SJSA1 (cell line): ENCODE data around the gene ARNT2. TPM values are rescaled to one million over a fixed set of nuclear protein-coding genes. Genes with fewer than 3 reads are reported as not detected.

Source experiments
- DNase-seq, 2 experiments: peaks; one replicate each; pipeline ENCODE4 v3.0.0-alpha.2; 2015 to 2020; ENCODE audit warnings: low spot score in 2 of 2, low read depth in 1 of 2
- H3K27ac ChIP-seq: fragments of 250-450 bp; sonication (Bioruptor Pico); 2 replicates; pipeline ENCODE4 v1.5.1; 2020; ENCODE audit warnings: mild to moderate bottlenecking, moderate library complexity
- H3K27me3 ChIP-seq: fragments of 250-450 bp; sonication (Bioruptor Pico); replicated peaks from 2 replicates; pipeline ENCODE4 v1.5.1; 2020; ENCODE audit warnings: mild to moderate bottlenecking, moderate library complexity
- H3K36me3 ChIP-seq: fragments of 250-450 bp; sonication (Bioruptor Pico); 2 replicates; pipeline ENCODE4 v1.5.1; 2020; ENCODE audit warnings: mild to moderate bottlenecking
- H3K4me1 ChIP-seq: fragments of 250-450 bp; sonication (Bioruptor Pico); replicated peaks from 2 replicates; pipeline ENCODE4 v1.6.1; 2021; ENCODE audit warnings: mild to moderate bottlenecking
- H3K4me3 ChIP-seq: fragments of 250-450 bp; sonication (Bioruptor Pico); 2 replicates; pipeline ENCODE4 v1.5.1; 2020; ENCODE audit warnings: mild to moderate bottlenecking
- H3K9me3 ChIP-seq: fragments of 250-450 bp; sonication (Bioruptor Pico); replicated peaks from 2 replicates; pipeline ENCODE4 v1.5.1; 2020; ENCODE audit warnings: mild to moderate bottlenecking
- total RNA-seq: library from RNA; depleted of rRNA; stranded (reverse); fragments of >200 nt; shearing (Covaris generic); gene quantifications from 2 replicates; pipeline ENCODE4 v1.2.3, GENCODE V29; 2014

Gene ARNT2
- total RNA-seq, 1 experiment from 2014 or later = 7.1 TPM

DNA sequence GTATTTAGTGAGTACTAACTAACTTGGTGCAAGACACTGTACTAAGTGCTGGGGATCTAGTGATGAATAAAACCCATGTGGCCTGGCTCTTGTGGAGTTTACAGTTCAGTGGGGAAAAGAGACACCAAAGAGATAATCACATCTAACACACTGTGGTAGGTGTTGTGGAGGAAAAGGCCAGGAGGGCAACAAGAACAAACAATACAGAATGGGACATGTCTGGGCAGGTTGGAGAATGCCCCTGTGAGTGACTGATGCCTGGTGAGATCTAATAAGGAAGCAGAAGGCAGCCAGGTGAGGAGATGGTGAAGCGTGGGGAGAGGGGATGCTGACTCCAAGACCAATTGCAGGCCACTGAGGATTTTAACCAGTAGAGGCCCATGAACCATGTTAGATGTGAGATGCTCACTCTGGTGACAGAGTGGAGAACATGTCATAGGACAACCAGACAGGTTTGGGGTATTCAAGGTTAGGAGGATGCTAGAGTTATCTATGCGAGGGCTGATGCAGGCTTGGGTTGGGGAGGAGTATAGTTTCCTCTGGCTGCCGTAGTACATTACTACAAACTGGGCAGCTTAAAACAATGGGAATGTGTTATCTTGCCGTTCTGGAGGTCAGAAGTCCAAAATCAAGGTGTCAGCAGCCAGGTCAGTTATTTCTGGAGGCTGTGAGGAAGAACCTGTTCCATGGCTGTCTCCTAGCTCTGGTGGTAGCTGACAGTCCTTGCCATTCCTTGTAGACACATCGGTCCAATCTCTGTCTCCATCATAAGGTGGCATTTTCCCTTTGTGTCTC, 81.4 kb downstream of the ARNT2 start:
- no peak overlapping the region for H3K27ac ChIP-seq
- H3K9me3 ChIP-seq = no peaks in the 10 kb centered on the region; the same call in 1 of the 2 replicates
- no peaks in the 10 kb centered on the region for H3K27me3 ChIP-seq
- no peak overlapping the region for H3K4me3 ChIP-seq
- no peaks in the 10 kb centered on the region for H3K36me3 ChIP-seq
- no peak for DNase-seq
- peaks cover 75% of the 10 kb centered on the region for H3K4me1 ChIP-seq

DNA sequence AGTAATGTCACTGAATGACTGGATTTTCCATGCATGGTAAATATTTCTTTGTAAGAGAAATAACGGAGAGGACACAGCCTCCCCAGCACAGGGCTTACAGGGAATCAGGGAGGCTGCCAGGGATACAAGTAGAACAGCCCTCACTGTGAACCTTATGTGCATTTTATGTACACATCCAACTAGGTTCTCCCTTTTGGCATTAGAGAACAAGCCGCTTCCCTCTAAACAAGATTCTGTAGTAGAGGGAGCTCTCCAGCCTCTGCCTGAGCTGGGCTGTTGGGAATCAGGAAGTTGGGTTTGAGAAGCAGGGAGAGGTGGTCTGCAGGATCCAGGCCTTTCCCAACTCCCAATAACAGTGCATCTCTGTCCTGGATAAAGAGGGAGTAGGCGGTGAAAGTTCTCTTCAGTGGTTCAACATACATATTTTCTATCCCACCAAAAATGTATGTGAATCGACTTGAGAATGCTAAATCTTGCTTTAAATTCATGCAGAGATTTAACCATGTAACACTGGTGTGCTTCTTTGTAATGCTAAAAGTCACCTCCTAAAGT, 83.7 kb downstream of the ARNT2 start:
- H3K36me3 ChIP-seq = no peaks in the 10 kb centered on the region
- H3K4me1 ChIP-seq = peaks cover 65% of the 10 kb centered on the region
- H3K4me3 ChIP-seq = no peak overlapping the region
- DNase-seq = no peak
- H3K27ac ChIP-seq = no peak overlapping the region
- no peaks in the 10 kb centered on the region; the same call in 1 of the 2 replicates for H3K9me3 ChIP-seq
- H3K27me3 ChIP-seq = no peaks in the 10 kb centered on the region

- peak in 1 of 2 experiments; percentile 78 for DNase-seq
- Histone ChIP-seq H3K9me3 (no peaks in the 10 kb centered on the region), H3K36me3 (no peaks in the 10 kb centered on the region), H3K4me3 (no peak overlapping the region), H3K4me1 (peaks cover 65% of the 10 kb centered on the region), H3K27me3 (no peaks in the 10 kb centered on the region), H3K27ac (peak overlapping the region; percentile 58)
Observed at GRCh38 chr15:80489030-80489594, 84.9 kb downstream of the ARNT2 start.

- H3K9me3 ChIP-seq = no peaks in the 10 kb centered on the region
- H3K27me3 ChIP-seq = no peaks in the 10 kb centered on the region
- DNase-seq = no peak
- H3K4me1 ChIP-seq = peaks cover 65% of the 10 kb centered on the region
- no peak overlapping the region for H3K4me3 ChIP-seq
- 0 out of 2 replicates have a peak overlapping the region, but pooled peaks have one; percentile 3 for H3K27ac ChIP-seq
- H3K36me3 ChIP-seq = no peaks in the 10 kb centered on the region
Observed at GRCh38 chr15:80490431-80490990, 86.3 kb downstream of the ARNT2 start.

- Histone ChIP-seq H3K27ac (no peak overlapping the region), H3K4me3 (no peak overlapping the region), H3K4me1 (peaks cover 73% of the 10 kb centered on the region)
Observed at GRCh38 chr15:80491163-80491847, 87.1 kb downstream of the ARNT2 start.

DNA sequence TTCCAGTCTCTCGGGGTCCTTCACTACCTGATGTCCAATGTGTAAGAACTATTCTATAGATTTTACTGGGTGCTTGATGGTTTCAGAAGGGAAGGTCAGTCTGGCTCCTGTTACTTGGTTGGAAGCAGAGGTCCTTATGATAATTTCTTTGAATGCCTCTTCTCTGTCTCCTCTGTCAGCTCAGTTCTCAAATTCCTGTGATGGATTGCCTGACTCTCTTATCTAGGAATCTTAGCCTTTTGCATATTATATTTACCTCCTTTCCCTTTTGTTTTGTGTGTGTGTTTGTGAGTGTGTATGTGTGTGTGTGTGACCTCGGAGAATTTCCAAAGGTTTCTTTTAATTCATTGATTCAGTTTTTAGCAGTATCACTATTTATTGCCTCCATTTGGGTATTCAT, 88.2 kb downstream of the ARNT2 start:
- DNase-seq = no peak
- no peaks in the 10 kb centered on the region for H3K36me3 ChIP-seq
- 0 out of 2 replicates have a peak, but pooled peaks cover 2% of the 10 kb centered on the region for H3K9me3 ChIP-seq
- peaks cover 74% of the 10 kb centered on the region for H3K4me1 ChIP-seq
- peak overlapping the region; percentile 98; the same call in 1 of the 2 replicates for H3K27ac ChIP-seq
- H3K4me3 ChIP-seq = no peak overlapping the region
- no peaks in the 10 kb centered on the region for H3K27me3 ChIP-seq

More at GRCh38 chr15:80491163-80491847, 87.1 kb downstream of the ARNT2 start:
- Histone ChIP-seq H3K27me3 (no peaks in the 10 kb centered on the region), H3K9me3 (no peaks in the 10 kb centered on the region), H3K36me3 (no peaks in the 10 kb centered on the region)
- DNase-seq = no peak

- H3K36me3 ChIP-seq = no peaks in the 10 kb centered on the region
- H3K27ac ChIP-seq = peak overlapping the region; percentile 98; the same call in 1 of the 2 replicates
- no peaks in the 10 kb centered on the region for H3K27me3 ChIP-seq
- 0 out of 2 replicates have a peak, but pooled peaks cover 2% of the 10 kb centered on the region for H3K9me3 ChIP-seq
- H3K4me1 ChIP-seq = peaks cover 74% of the 10 kb centered on the region
- H3K4me3 ChIP-seq = no peak overlapping the region
- no peak for DNase-seq
Observed at GRCh38 chr15:80492874-80493273, 88.7 kb downstream of the ARNT2 start.

DNA sequence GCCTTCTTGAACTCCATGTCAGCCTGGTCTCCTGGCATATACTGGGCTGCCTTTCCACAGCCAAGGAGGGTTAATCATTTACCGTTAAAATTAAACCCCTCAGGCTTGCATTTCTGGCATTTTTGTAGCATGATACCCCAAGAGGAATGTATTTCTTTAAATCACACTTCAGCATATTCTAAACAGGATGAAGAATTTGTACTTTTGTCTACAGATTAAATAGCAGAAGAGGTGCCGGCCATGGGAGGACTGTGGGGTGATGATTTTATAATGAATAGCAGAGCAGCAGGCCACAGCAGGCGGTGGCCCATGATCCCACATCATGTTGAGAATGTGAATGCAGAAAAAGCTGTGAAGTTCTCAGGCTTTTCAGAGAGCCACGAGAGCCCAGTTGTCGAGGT, 90.2 kb downstream of the ARNT2 start:
- DNase-seq = peak; percentile 79 to 95
- Histone ChIP-seq H3K27ac (peak overlapping the region; percentile 98), H3K4me3 (no peak overlapping the region), H3K27me3 (no peaks in the 10 kb centered on the region), H3K4me1 (peaks cover 61% of the 10 kb centered on the region), H3K9me3 (0 out of 2 replicates have a peak, but pooled peaks cover 2% of the 10 kb centered on the region), H3K36me3 (no peaks in the 10 kb centered on the region)

DNA sequence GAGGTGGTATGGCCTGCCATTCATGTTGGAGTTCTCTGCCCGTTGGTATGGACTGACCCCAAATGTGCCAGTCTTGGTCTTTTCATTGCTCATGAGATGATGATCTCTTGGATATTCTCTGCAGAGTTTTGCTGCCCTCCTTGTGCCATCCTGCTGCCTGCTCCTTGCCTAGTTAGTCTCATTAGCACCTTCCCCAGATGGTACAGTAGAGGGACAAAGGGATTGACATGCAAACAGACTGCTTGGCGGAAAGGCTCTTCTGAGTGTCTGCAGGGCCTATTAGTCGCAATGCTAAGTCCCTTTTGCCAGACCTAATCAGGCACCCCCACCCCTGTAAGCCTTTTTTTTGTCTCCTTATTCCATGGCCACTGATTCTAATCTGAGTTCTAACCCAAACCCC, 90.6 kb downstream of the ARNT2 start:
- Histone ChIP-seq H3K4me1 (peaks cover 57% of the 10 kb centered on the region), H3K27me3 (no peaks in the 10 kb centered on the region), H3K4me3 (no peak overlapping the region), H3K36me3 (no peaks in the 10 kb centered on the region), H3K27ac (peak overlapping the region; percentile 98), H3K9me3 (0 out of 2 replicates have a peak, but pooled peaks cover 2% of the 10 kb centered on the region)
- no peak for DNase-seq

DNA sequence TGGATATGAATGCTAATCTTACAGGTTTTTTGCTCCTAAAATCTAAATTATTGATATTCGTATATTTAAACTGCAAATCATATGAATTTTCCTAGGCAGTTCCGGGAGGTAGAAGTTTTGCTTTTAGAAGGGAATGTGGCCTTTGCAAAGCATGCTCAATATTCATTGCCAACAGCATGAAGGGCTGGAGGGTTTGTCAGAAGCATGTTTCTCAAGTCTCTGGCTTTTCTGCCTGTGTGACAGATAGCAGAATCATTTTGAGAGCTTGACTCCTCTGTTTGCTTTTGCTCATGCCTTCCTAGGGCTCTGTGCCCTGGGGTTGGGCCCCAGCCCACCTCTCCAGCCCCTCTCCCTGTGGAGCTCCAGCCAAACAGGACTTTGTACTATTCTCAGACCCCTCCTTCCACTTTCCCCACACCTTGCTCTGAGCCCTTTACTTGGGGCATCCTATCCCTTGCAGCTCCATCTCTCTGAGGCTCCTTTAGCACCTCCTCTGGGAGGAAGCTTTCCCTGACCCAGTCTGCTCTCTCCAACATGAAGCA, 91.3 kb downstream of the ARNT2 start:
- DNase-seq = no peak
- peaks cover 51% of the 10 kb centered on the region for H3K4me1 ChIP-seq

DNA sequence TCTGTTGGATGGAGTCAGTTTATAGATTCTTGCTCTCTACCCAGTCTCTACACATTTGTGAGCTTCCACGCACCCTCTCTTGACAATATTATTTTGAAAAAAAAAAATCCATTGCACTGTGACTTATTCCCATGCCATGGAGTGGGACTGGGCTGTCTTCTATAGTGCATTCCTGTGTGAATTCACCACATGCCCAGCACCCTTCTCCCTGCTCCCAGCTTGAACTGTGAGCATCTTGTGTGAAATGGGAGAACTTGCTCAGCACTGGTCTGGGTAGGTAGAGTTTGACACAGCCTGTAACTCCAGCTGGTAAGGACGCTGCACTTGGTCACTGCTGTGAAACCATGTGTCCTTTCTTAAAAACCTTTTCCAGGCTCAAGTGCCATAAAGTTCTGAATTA, 91.9 kb downstream of the ARNT2 start:
- Histone ChIP-seq H3K4me1 (peaks cover 51% of the 10 kb centered on the region), H3K9me3 (0 out of 2 replicates have a peak, but pooled peaks cover 2% of the 10 kb centered on the region), H3K27ac (no peak overlapping the region), H3K27me3 (no peaks in the 10 kb centered on the region), H3K4me3 (no peak overlapping the region), H3K36me3 (no peaks in the 10 kb centered on the region)
- DNase-seq = no peak

More for the DNA sequence above, 91.3 kb downstream of the ARNT2 start:
- Histone ChIP-seq H3K27ac (peak overlapping the region; percentile 98), H3K27me3 (no peaks in the 10 kb centered on the region), H3K9me3 (0 out of 2 replicates have a peak, but pooled peaks cover 2% of the 10 kb centered on the region), H3K4me3 (no peak overlapping the region), H3K36me3 (no peaks in the 10 kb centered on the region)

- Histone ChIP-seq H3K4me3 (no peak overlapping the region), H3K27me3 (no peaks in the 10 kb centered on the region), H3K9me3 (0 out of 2 replicates have a peak, but pooled peaks cover 2% of the 10 kb centered on the region), H3K4me1 (peaks cover 48% of the 10 kb centered on the region), H3K36me3 (no peaks in the 10 kb centered on the region), H3K27ac (no peak overlapping the region)
- no peak for DNase-seq
Observed at GRCh38 chr15:80497221-80497620, 93.0 kb downstream of the ARNT2 start.

DNA sequence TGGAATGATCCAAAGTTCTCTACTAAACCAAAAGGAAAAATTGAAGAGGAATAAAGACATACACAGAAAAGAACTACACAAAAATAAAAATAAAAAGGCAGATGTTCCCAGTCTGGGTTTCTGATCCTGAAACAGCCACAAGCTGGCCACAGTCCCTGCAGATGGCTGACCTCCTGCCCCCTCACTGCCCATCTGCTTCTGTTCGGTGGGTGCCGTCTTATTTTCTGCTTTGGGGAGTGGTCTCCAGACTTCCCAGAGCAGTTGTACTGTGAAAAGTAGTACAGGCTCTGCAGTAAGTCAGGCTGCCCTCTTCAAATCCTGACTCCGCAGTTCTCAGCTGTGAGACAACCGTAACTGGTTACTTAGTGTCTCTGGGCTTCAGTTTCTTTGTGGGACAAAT, 94.5 kb downstream of the ARNT2 start:
- Histone ChIP-seq H3K4me1 (peaks cover 35% of the 10 kb centered on the region), H3K4me3 (no peak overlapping the region), H3K36me3 (no peaks in the 10 kb centered on the region), H3K9me3 (0 out of 2 replicates have a peak, but pooled peaks cover 2% of the 10 kb centered on the region), H3K27ac (no peak overlapping the region), H3K27me3 (no peaks in the 10 kb centered on the region)
- no peak for DNase-seq
